HTR-8/SVneo (cell line): Measurements from ENCODE around the gene POC1B.

ENCODE experiments used
- DNase-seq: peaks from one replicate; pipeline ENCODE4 v3.0.0; 2011; ENCODE audit warnings: low spot score, mixed read lengths; ENCODE audit not compliant: insufficient read length
- FAIRE-seq: peaks from 2 replicates; lab custom pipeline; 2011; peaks lifted over from hg19 to GRCh38; lab: Jason Lieb, UNC

POC1B gene

DNA sequence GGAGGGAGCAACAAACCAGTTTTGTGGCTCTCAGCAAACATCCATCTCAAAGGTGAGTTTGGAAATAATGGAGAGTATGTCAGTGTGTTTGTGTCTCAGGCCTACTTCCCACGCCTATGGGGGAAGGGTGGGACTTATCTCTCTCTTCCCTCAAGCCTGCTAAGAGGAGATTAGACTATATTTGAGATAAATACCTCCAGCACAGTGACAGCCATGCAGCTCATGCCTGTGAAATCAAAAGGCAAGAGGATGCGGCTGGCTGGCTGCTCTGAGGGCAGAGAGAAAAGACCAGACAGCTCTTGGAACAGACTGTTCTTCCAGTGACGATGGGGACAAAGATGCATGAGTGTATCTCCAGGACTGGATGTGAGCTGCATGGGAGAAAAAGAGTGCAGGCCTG lies 14.7 kb upstream of the POC1B start:
- FAIRE-seq: no peak
- no peak for DNase-seq

DNA sequence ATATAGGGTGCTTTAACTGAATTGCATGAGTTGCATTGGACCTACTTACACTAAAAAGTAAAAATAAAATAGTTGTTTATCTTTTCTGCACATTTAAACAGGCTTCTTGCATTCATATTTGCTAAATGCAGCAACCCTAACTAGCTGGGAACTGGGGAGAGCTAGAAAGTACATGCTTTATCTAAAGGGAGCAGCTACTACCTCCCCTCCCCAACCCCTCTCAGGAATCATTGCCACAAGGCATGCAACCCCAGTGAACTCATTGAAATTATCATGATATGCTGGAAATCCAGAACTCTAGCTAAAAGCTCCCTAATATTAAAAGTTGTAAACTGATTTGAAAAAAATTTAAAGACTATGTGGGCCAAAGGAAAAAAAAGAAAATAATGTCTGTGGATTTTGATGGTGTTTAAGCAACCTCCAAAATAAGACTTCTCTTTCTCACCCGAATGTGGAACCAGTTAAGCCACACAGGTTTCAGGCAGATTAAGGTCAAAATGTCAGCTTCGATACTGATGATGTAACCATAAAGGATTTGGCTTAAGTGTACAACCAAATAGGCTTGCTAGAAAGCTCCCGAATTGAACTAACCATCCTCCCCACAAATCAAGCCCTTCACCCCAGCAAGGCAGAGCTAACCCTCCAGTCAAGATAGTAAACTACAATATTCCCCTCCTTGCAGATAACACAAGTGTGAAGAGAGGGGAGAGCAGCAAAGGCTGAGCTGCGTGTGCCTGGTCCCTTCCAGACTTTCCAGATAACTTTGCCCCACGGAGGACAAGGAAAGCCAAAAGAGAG lies 13.8 kb upstream of the POC1B start:
- FAIRE-seq: no peak
- no peak for DNase-seq

DNA sequence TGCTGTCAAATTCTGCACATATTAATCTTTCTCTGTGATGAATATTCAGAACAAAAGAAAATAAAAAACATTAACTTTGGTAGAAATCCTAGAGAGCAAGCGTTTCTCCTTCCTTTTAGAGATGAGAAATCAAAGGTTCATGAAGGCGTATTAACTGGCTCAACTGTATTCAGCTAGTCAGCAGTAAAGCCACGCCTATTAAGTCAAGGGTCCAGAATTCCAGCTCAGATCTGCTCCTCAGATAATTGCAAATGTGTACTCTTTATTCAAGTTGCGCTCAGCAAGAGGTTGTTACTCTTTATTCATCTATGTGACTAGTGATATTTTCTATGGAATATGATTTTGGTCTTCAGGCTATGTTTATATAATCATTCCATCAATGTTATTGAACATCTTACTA lies 13.1 kb upstream of the POC1B start:
- no peak for FAIRE-seq
- no peak for DNase-seq

DNA sequence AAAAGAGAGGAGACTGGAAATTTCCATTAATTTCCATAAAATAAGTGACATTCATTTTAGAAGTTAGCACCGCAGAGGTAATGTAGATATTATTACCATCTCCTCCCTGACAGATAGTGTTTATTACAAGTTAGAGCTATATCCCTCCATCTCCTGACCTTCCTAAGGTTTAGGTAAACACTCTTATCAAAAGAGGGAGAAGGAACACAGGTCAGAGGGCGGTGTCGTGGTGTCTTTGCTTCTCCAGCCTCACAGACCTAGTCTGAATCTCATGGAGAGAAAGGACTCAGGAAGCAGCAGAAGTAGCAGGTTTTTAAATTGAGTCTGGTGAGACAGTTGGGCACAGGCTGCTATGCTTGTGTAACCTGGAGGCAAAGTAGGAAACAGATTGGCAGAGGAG lies 11.5 kb upstream of the POC1B start:
- FAIRE-seq (no peak), DNase-seq (no peak)

- FAIRE-seq (no peak), DNase-seq (peak; percentile 45)
Observed at GRCh38 chr12:89529738-89530137, 3.9 kb upstream of the POC1B start.

DNA sequence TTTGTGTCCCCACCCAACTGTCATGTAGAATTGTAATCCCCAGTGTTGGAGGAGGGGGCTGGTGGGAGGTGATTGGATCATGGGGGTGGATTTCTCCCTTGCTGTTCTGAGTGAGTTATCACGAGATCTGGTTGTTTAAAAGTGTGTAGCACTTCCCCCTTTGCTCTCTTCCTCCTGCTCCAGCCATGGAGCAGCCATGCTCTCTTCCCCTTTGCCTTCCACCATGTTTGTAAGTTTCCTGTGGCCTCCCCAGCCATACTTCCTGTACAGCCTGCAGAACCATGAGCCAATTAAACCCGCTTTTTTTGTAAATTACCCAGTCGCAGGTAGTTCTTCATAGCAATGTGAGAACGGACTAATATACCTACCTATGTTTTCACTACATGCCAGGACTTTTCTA lies 2.6 kb upstream of the POC1B start:
- FAIRE-seq: no peak
- DNase-seq: no peak

- DNase-seq (peak; percentile 8), FAIRE-seq (no peak)
Observed at GRCh38 chr12:89525305-89525823, 483 bp downstream of the POC1B start.

DNA sequence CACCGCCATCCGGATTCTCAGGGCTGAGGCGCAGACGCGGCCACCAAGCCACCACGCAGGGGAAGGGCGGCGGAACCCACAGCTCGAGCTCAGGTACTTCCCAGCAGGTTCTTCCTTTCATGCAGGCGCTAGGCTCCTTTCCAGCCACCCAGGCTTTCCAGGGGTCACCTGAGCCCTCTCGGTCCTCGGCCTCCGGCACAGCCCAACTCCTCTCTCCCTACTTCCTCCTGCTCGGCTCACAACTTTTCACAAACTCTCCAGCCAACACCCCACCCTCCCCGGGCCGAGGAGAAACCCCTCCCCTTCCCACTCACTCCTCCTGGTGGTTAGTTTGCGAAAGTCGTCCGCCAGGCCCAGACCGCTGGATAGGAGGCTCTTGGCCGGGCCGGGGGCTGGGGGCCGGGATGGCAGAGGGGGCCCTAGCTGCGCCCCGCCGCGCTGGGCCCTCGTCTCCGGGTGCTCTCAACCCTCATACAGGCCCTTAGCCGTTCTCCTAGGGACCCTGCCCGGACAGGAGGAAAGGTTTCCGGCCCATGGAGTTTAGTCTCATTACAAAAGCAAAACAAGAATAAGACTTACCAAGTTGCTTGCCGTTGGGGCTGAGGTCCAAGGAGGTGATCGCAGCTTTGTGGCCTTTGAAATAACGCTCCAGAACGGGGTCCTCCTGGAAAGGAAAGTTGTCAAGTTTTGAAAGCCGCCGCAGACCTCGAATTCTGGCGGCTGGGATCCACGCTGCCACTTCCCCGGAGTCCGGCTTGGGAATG lies 1.1 kb downstream of the POC1B start, which contains the start of gene GALNT4:
GALNT4 (minus strand) TSS at position 256 of the 764 bp plus-strand sequence; CDS start at position 9, 247 bp downstream.
- FAIRE-seq (no peak), DNase-seq (peak; percentile 88)

DNA sequence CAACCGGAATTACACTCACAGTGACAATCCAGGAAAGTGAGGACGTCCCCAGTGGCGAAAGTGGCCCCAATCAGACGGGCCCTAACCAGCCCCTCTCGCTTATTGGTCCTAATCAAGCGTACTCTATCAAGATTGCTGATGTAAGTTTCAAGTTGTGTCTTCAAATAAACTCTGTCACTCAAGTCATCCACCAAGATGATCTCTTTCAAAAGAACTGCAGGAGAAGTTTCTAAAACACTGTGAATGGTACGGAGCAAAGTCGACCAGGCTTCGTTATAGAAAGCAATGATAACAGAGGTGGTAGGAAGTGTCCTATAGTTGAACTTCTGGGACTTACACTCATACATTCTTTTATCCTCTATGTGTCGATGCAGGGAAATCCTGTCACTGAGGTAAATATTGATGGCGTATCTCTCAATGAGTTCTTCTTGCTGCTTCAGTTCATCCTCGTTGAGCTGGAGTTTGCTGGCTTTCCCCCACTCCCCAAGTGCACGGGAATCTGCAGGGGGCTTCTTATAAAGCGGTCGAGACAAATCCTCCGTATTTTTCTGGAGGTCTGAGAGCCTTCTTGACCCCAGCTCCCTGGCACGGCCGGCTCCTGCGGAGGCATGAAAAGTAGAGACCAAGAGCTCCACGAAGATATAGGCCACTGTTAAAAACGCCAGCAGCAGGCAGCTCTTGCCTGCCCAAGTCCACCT lies 1.9 kb downstream of the POC1B start:
- FAIRE-seq (no peak), DNase-seq (no peak)

- no peak for DNase-seq
Observed at GRCh38 chr12:89523393-89523792, 2.5 kb downstream of the POC1B start.

DNA sequence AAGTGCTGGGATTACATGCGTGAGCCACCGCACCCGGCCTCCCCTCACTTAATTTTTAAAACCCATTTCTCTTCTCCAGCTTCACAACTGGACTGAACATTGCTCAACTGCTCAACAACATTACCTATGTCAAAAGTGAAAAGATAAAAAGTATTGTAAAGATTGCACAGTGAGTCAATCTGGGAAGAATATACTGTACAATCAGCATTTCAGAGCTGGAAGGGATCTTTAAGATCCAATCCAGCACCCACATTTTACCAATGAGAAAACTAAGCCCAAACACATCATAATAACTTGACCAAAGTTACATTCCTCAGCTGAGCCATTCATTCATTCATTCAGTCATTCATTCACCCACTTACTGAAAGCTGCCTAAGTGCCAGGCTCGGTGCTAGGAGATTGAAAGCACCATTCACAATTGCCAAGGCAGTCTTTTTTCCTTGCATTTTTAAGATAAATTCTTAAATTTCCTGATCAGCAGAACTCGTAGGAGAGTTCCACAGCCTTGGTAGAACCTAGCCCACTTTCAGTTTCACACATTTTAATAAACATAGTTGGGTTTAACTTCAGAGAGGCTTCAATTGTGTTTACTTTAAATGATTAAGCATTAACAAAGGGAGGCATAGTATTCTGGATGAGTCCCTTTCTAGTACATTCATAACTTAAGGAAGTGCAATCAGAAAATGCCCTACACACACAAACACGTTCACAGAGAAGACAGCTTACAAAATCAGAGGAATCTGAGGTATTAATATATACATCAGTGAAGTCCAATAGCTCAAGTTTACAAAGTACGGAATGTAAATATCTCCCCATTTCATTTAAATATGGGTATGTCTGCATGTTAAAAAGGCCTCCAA lies 4.3 kb downstream of the POC1B start:
- FAIRE-seq (no peak), DNase-seq (no peak)

More at GRCh38 chr12:89523393-89523792, 2.5 kb downstream of the POC1B start:
- FAIRE-seq: no peak

DNA sequence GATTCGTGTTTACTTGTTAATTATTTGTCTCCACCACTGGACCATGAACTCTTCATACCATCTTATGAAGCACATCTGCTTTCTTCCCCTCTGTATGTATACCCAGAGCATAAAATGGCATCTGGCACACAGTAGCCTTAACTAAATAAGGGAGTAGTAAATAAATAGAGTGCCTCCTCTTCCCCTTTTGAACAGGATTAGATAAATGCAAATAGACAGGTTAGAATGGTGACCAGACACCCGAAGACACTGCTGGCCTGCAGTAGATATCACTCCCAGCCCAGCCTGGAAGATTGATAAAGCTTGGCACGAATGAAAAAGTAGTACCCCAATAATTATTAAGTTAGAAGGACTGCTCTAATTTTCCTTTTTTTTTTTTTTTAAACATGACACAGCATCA lies 8.1 kb downstream of the POC1B start:
- no peak for DNase-seq
- FAIRE-seq: no peak

DNA sequence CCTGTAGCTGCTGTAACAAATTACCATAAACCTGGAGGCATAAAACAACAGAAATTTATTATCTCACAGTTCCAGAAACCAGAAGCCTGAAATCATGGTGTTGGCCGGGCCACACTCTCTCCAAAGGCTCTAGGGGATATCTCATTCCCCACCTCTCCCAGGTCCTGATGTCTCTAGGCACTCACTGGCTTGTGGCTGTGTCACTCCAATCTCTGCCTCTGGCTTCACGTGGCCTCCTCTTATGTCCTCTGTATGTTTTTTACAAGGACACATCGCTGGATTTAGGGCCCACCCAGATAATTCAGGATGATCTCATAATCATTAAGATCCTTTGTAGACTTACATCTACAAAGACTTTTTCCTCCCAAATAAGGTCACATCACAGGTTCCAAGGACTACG lies 9.2 kb downstream of the POC1B start:
- FAIRE-seq (no peak), DNase-seq (no peak)

GRCh38 chr12:89514751-89515150 lies 11.1 kb downstream of the POC1B start:
- no peak for FAIRE-seq
- no peak for DNase-seq

DNA sequence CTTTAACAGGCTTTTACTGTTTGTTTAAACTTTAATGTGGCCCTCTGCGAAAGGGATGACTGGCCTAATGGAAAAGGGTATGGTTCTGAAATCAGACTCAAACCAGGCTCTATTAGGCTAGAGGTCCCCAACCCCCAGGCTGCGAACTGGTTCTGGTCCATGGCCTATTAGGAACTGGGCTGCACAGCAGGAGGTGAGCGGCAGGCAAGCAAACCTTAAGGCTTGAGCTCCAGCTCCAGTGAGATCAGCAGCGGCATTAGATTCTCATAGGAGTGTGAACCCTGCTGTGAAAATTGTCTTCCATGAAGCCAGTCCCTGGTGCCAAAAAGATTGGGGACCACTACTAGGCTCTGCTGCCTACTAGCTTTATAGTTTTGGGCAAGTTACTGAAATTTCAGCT lies 12.3 kb downstream of the POC1B start:
- no peak for FAIRE-seq
- no peak for DNase-seq

DNA sequence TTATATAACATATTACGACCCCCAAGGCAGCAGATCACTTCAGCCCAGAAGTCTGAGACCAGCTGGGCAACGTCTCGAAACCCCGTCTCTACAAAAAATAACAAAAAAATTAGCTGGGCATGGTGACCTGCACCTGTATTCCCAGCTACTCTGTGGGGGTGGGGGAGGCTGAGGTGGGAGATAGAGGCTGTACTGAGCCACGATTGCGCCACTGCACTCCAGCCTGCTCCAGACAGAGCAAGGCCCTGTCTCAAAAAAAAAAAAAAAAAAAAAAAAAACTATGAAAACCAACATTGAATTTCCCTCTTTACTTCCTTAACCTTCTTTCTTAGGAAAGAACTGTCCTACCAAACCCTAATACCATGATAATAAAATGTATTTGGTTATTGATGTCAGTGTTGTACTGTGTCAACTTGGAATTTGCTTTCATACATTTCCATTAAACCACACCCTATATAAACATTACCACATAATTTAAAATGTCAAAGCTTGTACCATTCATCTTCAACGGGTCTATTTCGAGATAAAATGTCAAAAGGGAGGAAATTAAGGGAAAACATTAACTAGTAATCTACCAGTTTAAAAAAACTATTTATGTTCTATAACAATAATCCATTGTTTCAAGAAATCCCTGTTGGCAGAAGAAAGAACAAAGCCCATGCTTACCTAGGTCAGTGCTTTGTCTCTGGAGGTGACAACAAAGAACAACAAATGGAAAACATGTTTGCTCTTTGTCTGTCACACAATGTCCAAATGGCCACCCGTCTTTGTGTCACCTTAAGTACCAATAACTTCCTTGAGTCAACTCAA lies 18.6 kb downstream of the POC1B start:
- DNase-seq (no peak), FAIRE-seq (no peak)

- FAIRE-seq (no peak), DNase-seq (no peak)
Observed at GRCh38 chr12:89506050-89506449, 19.8 kb downstream of the POC1B start.

- DNase-seq: no peak
- no peak for FAIRE-seq
Observed at GRCh38 chr12:89504560-89505346, 21.1 kb downstream of the POC1B start.
